IMR-90 (cell line): ENCODE data around the gene SELENOV. TPM values are rescaled to one million over a fixed set of nuclear protein-coding genes. Genes with fewer than 3 reads are reported as not detected.

Experiments
- ATAC-seq: fragments of 200-7000 bp; cut with Tn5 transposase; 2 replicates; pipeline ENCODE4 v1.9.1; 2020; ENCODE audit warnings: low read depth, mild to moderate bottlenecking, moderate library complexity
- BruUV-seq: library from RNA; stranded (reverse); fragments of 400-500 nt; replicated peaks from 2 replicates; lab custom pipeline; 2021; lab: Mats Ljungman, UMichigan
- CTCF ChIA-PET: fragments of 300-600 bp; formaldehyde crosslinking; extraction: SDS; loops from one replicate; lab custom pipeline; 2021; ENCODE audit warnings: antibody characterized with exemption; lab: Yijun Ruan, JAX
- POLR2A ChIA-PET: fragments of 300-600 bp; sonication (Branson Sonifier 250); formaldehyde crosslinking; loops from one replicate; lab custom pipeline; 2022; ENCODE audit warnings: antibody characterized with exemption; ENCODE audit not compliant: unreplicated experiment; lab: Charles Lee
- DNase-seq: peaks from one replicate; pipeline ENCODE4 v3.0.0; 2013
- H2AFZ ChIP-seq: replicated peaks from 2 replicates; pipeline ENCODE3; 2013; ENCODE audit warnings: low read length, mild to moderate bottlenecking; ENCODE audit not compliant: poor library complexity
- H2AK5ac ChIP-seq: 2 replicates; pipeline ENCODE4 v1.6.1; 2013; ENCODE audit warnings: low read depth, low read length, inconsistent platforms
- H2AK9ac ChIP-seq: replicated peaks from 2 replicates; pipeline ENCODE3; 2013; ENCODE audit warnings: mild to moderate bottlenecking, low read depth, low read length, moderate library complexity; ENCODE audit not compliant: poor library complexity
- H2BK120ac ChIP-seq: 2 replicates; pipeline ENCODE4 v1.6.1; 2013; ENCODE audit warnings: low read depth, low read length, inconsistent platforms
- H2BK15ac ChIP-seq: 3 replicates; pipeline ENCODE4 v1.6.1; 2013; ENCODE audit warnings: low read depth, low read length, inconsistent platforms
- H2BK20ac ChIP-seq: 2 replicates; pipeline ENCODE4 v1.6.1; 2013; ENCODE audit warnings: low read depth, mild to moderate bottlenecking, inconsistent platforms, low read length, moderate library complexity
- H2BK5ac ChIP-seq: 2 replicates; pipeline ENCODE4 v1.6.1; 2013; ENCODE audit warnings: mild to moderate bottlenecking, low read depth, low read length, inconsistent platforms; ENCODE audit not compliant: poor library complexity, severe bottlenecking
- H3K14ac ChIP-seq: replicated peaks from 2 replicates; pipeline ENCODE4 v1.6.1; 2013; ENCODE audit warnings: low read depth, low read length, inconsistent platforms
- H3K18ac ChIP-seq: 2 replicates; pipeline ENCODE4 v1.6.1; 2013; ENCODE audit warnings: low read depth, low read length, control low read depth
- H3K23ac ChIP-seq: 2 replicates; pipeline ENCODE4 v1.6.1; 2013; ENCODE audit warnings: low read depth, low read length, inconsistent platforms
- H3K27ac ChIP-seq: 2 replicates; pipeline ENCODE4 v1.5.1; 2013; ENCODE audit warnings: mild to moderate bottlenecking, control low read depth, low read length; ENCODE audit not compliant: insufficient read depth
- H3K27me3 ChIP-seq: 2 replicates; pipeline ENCODE4 v1.6.1; 2013; ENCODE audit warnings: low read length; ENCODE audit not compliant: control insufficient read depth, insufficient read depth
- H3K36me3 ChIP-seq: 2 replicates; pipeline ENCODE4 v1.6.1; 2013; ENCODE audit warnings: low read length, mixed read lengths; ENCODE audit not compliant: control insufficient read depth, insufficient read depth
- H3K4ac ChIP-seq: 2 replicates; pipeline ENCODE4 v1.6.1; 2013; ENCODE audit warnings: low read depth, low read length, inconsistent platforms
- H3K4me1 ChIP-seq: 2 replicates; pipeline ENCODE4 v1.6.1; 2013; ENCODE audit warnings: low read length, mixed read lengths; ENCODE audit not compliant: control insufficient read depth, insufficient read depth
- H3K4me2 ChIP-seq: 2 replicates; pipeline ENCODE4 v1.6.1; 2013; ENCODE audit warnings: low read depth, mild to moderate bottlenecking, control low read depth, low read length, moderate library complexity
- H3K4me3 ChIP-seq: 2 replicates; pipeline ENCODE4 v1.5.1; 2013; ENCODE audit warnings: low read depth, mild to moderate bottlenecking, control low read depth, low read length, moderate library complexity; ENCODE audit not compliant: insufficient read depth
- H3K56ac ChIP-seq: 2 replicates; pipeline ENCODE4 v1.6.1; 2013; ENCODE audit warnings: low read length, inconsistent platforms; ENCODE audit not compliant: insufficient read depth; ENCODE audit errors: extremely low read depth
- H3K79me1 ChIP-seq, 2 experiments: 2 replicates each; pipeline ENCODE4 v1.6.1; 2013; ENCODE audit warnings: low read length in 2 of 2, inconsistent platforms in 1 of 2, low read depth in 1 of 2
- H3K9ac ChIP-seq: 2 replicates; pipeline ENCODE4 v1.6.1; 2013; ENCODE audit warnings: low read depth, low read length, control low read depth
- H3K9me1 ChIP-seq: 2 replicates; pipeline ENCODE4 v1.6.1; 2013; ENCODE audit warnings: low read length, inconsistent platforms; ENCODE audit not compliant: insufficient read depth
- H3K9me3 ChIP-seq: 2 replicates; pipeline ENCODE4 v1.6.1; 2013; ENCODE audit warnings: low read length; ENCODE audit not compliant: control insufficient read depth, insufficient read depth
- H4K20me1 ChIP-seq: 2 replicates; pipeline ENCODE4 v1.6.1; 2013; ENCODE audit warnings: low read length, inconsistent platforms; ENCODE audit not compliant: insufficient read depth
- H4K5ac ChIP-seq: 2 replicates; pipeline ENCODE4 v1.6.1; 2013; ENCODE audit warnings: mild to moderate bottlenecking, low read depth, low read length, control low read depth
- H4K8ac ChIP-seq, 2 experiments: 2 replicates each; pipeline ENCODE4 v1.6.1; 2013; ENCODE audit warnings: low read depth in 2 of 2, low read length in 2 of 2, control low read depth in 1 of 2, inconsistent platforms in 1 of 2
- H4K91ac ChIP-seq: 2 replicates; pipeline ENCODE4 v1.6.1; 2013; ENCODE audit warnings: low read depth, low read length, inconsistent platforms; ENCODE audit not compliant: insufficient read depth
- BHLHE40 ChIP-seq: fragments of 150-350 bp; IDR thresholded peaks from 2 replicates; pipeline ENCODE4 v1.6.1; 2016; ENCODE audit warnings: mild to moderate bottlenecking, low read depth, low read length
- CHD1 ChIP-seq: IDR thresholded peaks from 2 replicates; pipeline ENCODE4 v1.6.1; 2012; ENCODE audit warnings: low read depth, low read length, improper control_type of control experiment
- CTCF ChIP-seq: conservative IDR thresholded peaks from 2 replicates; pipeline ENCODE4 v1.5.1; 2012; ENCODE audit warnings: mild to moderate bottlenecking, low read depth, low read length, improper control_type of control experiment
- ELK1 ChIP-seq: fragments of 150-350 bp; IDR thresholded peaks from 2 replicates; pipeline ENCODE4 v1.6.1; 2016; ENCODE audit warnings: low read depth, mild to moderate bottlenecking, low read length, moderate library complexity, borderline replicate concordance
- FOS ChIP-seq: fragments of 150-350 bp; IDR thresholded peaks from 2 replicates; pipeline ENCODE4 v1.6.1; 2016; ENCODE audit warnings: low read depth, low read length
- MAFK ChIP-seq: IDR thresholded peaks from 2 replicates; pipeline ENCODE4 v1.6.1; 2012; ENCODE audit warnings: low read depth, low read length, improper control_type of control experiment
- MAZ ChIP-seq: IDR thresholded peaks from 2 replicates; pipeline ENCODE4 v1.6.1; 2012; ENCODE audit warnings: low read depth, mild to moderate bottlenecking, low read length, improper control_type of control experiment, moderate library complexity, borderline replicate concordance
- RAD21 ChIP-seq: IDR thresholded peaks from 2 replicates; pipeline ENCODE4 v1.6.1; 2012; ENCODE audit warnings: low read length, improper control_type of control experiment
- WGBS, 2 experiments: methylation state at CpG; one replicate each; pipeline versions ENCODE4 v1.1.5 to v1.1.7; 2013; ENCODE audit warnings: missing lambda C conversion rate in 2 of 2; ENCODE audit not compliant: insufficient read length in 1 of 2; ENCODE audit errors: extremely low coverage in 2 of 2; 5-methylcytosine and 5-hydroxymethylcytosine counted together
- dilution Hi-C: fragments of 300-500 bp; cut with HindIII; formaldehyde crosslinking; loops from one replicate; pipeline ENCODE4 v1.14.3; 2018; ENCODE audit warnings: low sequenced_read_pairs; ENCODE audit not compliant: unreplicated experiment
- in situ Hi-C: fragments of 300-500 bp; cut with MboI; formaldehyde crosslinking; loops from 3 replicates; pipeline ENCODE4 v1.14.3; 2019; ENCODE audit warnings: low sequenced_read_pairs, inconsistent platforms, mixed read lengths
- intact Hi-C: fragments of 100-400 bp; cut with micrococcal nuclease; formaldehyde crosslinking; loops from 2 replicates; pipeline ENCODE4 v1.10.0; 2022
- polyA plus RNA-seq, 3 experiments: library from polyadenylated mRNA; depleted of rRNA; stranded (reverse); fragments of >200 nt; gene quantifications; 2 replicates each; pipeline ENCODE4 v1.2.3, GENCODE V29; 2012; ENCODE audit warnings: low replicate concordance in 1 of 3
- total RNA-seq: library from RNA; depleted of rRNA; stranded (reverse); fragments of >200 nt; gene quantifications from 2 replicates; pipeline ENCODE4 v1.2.3, GENCODE V29; 2012

SELENOV gene
- total and polyA plus RNA-seq, 2 of the 4 experiments (the other 2 are of a cell fraction) = not detected

GRCh38 chr19:39553082-39553652 lies 38.2 kb downstream of the SELENOV start:
- H4K8ac ChIP-seq = no peak overlapping the region
- DNase-seq (no peak), ATAC-seq (no peak)
- H2AFZ ChIP-seq = no peak overlapping the region
- POLR2A ChIA-PET = no interaction called here
- no peak overlapping the region for H3K4ac ChIP-seq
- TF ChIP-seq FOS = no peak
- TF ChIP-seq MAZ = no peak
- TF ChIP-seq CHD1 = no peak
- TF ChIP-seq BHLHE40 = no peak
- no peak for TF ChIP-seq RAD21
- no peak for TF ChIP-seq ELK1
- TF ChIP-seq CTCF = no peak
- no peak for TF ChIP-seq MAFK
- no peaks in the 10 kb centered on the region for H3K9me1 ChIP-seq
- H3K27me3 ChIP-seq = peaks cover 13% of the 10 kb centered on the region
- H3K14ac ChIP-seq = no peak overlapping the region
- H2BK15ac ChIP-seq = no peak overlapping the region
- H2BK120ac ChIP-seq = no peak overlapping the region
- no peak overlapping the region for H3K4me3 ChIP-seq
- peak overlapping the region; percentile 13 for H2AK9ac ChIP-seq
- H3K23ac ChIP-seq = no peak overlapping the region
- no peak overlapping the region for H2BK5ac ChIP-seq
- CTCF ChIA-PET = no interaction called here
- no peak overlapping the region for H4K91ac ChIP-seq
- no peak overlapping the region for H3K18ac ChIP-seq
- H4K20me1 ChIP-seq = no peaks in the 10 kb centered on the region
- no peak overlapping the region for H3K27ac ChIP-seq
- H3K9ac ChIP-seq = no peak overlapping the region
- H3K4me1 ChIP-seq = no peaks in the 10 kb centered on the region
- no peak overlapping the region for H2BK20ac ChIP-seq
- H4K5ac ChIP-seq = no peak overlapping the region
- dilution Hi-C loops (no loop called here), in situ Hi-C loops (loop anchor here (10.0 kb wide), 1 partner anchor 122 kb away; no protein-coding TSS in a partner anchor), intact Hi-C loops (loop anchor here (5.0 kb wide), 1 partner anchor 214 kb away; no protein-coding TSS in a partner anchor)
- H3K36me3 ChIP-seq = no peaks in the 10 kb centered on the region
- H3K4me2 ChIP-seq = no peak overlapping the region
- no peak overlapping the region for H3K56ac ChIP-seq
- H3K9me3 ChIP-seq = no peaks in the 10 kb centered on the region
- BruUV-seq = no TSS peak
- no peak overlapping the region for H2AK5ac ChIP-seq
- WGBS, 2 experiments = 77% methylated on average over 4 of the region's 7 CpGs; no CpG with 5 or more reads in 1 of the 2 experiments
- no peaks in the 10 kb centered on the region for H3K79me1 ChIP-seq
